Measurements from ENCODE around the gene OR5W2.
"Not testable (repeated sequence)": the region's sequence is repeated elsewhere in the genome, so short reads cannot be mapped to it uniquely, and the experiment has no call there.

DNA sequence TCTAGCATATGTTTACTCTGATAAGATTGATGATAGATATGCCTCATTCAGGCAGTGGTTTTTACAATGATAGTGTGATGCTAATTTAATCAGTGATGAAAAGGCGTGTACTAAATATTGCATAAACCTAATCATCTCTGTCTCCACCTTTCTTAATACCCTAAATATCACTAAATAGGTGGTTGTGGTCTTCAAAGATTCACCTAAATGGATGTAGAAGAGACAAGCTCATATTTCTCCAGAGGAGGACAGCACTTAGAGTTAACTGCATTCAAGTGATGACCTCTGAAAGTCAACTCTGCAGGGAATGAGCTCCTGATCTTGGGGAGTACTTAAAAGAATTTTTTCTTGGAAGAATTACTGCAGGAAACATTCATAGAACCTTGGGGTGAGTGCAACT lies 31.4 kb downstream of the OR5W2 start, which contains the start of gene TRIM51:
- TF ChIP-seq, protein P1, sequence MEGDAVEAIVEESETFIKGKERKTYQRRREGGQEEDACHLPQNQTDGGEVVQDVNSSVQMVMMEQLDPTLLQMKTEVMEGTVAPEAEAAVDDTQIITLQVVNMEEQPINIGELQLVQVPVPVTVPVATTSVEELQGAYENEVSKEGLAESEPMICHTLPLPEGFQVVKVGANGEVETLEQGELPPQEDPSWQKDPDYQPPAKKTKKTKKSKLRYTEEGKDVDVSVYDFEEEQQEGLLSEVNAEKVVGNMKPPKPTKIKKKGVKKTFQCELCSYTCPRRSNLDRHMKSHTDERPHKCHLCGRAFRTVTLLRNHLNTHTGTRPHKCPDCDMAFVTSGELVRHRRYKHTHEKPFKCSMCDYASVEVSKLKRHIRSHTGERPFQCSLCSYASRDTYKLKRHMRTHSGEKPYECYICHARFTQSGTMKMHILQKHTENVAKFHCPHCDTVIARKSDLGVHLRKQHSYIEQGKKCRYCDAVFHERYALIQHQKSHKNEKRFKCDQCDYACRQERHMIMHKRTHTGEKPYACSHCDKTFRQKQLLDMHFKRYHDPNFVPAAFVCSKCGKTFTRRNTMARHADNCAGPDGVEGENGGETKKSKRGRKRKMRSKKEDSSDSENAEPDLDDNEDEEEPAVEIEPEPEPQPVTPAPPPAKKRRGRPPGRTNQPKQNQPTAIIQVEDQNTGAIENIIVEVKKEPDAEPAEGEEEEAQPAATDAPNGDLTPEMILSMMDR (IDR thresholded peaks at IDR 0.05; ENCODE audit: insufficient read depth, low read depth, low read length): not testable (repeated sequence)
- not testable (repeated sequence) for TF ChIP-seq EZH2 (IDR thresholded peaks at IDR 0.05; ENCODE audit: insufficient read depth, low read length)

All from astrocyte (in vitro differentiated cells and primary cell).